OCI-LY1 (cell line): Measurements from ENCODE around the gene CCDC192.

Experiments used
- CTCF ChIP-seq: fragments of 200-600 bp; sonication (generic), shearing (Covaris generic); IDR thresholded peaks from 2 replicates; pipeline ENCODE4 v1.5.1; 2017; ENCODE audit warnings: mild to moderate bottlenecking, antibody characterized with exemption, low read length, moderate library complexity, mixed read lengths
- EZH2 ChIP-seq: fragments of 200-600 bp; sonication (generic), shearing (Covaris generic); IDR thresholded peaks from 2 replicates; pipeline ENCODE4 v1.8.0; 2017; ENCODE audit warnings: borderline replicate concordance, mixed run types, mild to moderate bottlenecking, antibody characterized with exemption, low read length, moderate library complexity, mixed read lengths

- TF ChIP-seq CTCF (no peak), EZH2 (no peak)
These were observed 254.6 kb downstream of the CCDC192 start for GRCh38 chr5:127957701-127958239.
